A172 (cell line): ENCODE results near the gene TRIO. TPM values are rescaled to one million over a fixed set of nuclear protein-coding genes. Genes with fewer than 3 reads are reported as not detected.
A peak's percentile ranks its signal among the peaks of the same experiment; 100 is the strongest.

Experiments used
- DNase-seq: peaks from one replicate; pipeline ENCODE4 v3.0.0-alpha.2; 2015; ENCODE audit warnings: low spot score
- total RNA-seq: library from RNA; depleted of rRNA; stranded (reverse); fragments of >200 nt; shearing (Covaris generic); gene quantifications from 2 replicates; pipeline ENCODE4 v1.2.3, GENCODE V29; 2014

Gene TRIO
- total RNA-seq, 1 experiment from 2014 or later: 180 TPM

DNA sequence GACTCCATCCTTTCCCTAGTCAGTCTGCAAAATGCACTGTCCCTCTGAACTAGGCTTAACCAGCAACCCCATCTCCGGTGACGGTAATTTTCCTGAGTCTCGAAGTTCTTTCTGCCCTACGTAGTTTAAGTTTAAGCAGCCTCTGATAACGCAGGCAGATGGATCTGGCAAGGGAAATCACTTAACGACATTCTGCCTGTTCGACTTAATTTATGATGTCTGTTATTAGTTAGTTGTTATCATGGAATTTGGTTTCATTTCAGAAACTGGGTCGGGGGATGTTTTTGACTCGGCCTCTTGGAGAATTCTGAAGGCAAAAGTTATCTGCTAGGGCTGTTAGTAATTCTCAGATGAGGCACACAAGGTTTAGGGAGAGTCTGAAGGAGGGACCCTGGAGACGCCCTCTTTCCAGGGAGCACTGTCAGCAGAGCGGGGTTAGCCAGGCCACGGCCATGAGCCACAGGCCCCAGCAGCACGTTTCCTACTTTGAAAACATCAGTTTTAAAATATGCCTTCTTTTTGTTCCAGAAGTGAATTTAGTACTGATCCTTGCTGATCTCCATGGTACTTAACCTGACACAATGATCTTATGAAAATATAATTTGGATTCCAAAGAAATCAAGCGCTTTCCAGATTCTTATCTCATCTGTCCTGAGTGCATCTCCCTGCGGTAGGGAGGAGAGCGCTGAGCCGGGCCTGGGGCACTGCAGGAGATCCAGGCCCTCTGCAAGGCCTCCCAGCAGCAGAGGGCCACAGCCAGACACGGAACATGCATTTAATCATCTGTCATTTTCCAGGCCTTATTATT lies 267.5 kb downstream of the TRIO start:
- DNase-seq: no peak

DNA sequence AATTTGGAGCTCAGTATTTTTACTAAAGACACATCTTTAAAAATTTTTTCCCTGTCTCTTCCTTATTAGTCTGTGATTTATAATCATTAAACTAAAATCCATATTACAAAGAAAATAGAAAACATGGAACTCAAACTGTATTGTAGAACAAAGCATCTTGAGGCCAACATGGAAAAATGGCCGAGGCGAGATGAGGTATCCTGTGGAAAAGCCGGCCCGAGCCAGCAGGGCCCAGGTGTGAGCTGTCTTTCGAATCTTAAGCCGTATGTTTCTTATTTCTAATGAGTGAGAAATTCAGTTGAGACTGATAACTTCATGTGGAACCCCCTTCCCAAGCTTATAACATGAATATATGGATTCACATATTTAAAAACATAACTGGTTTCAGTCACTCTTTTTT lies 268.1 kb downstream of the TRIO start:
- DNase-seq: no peak

DNA sequence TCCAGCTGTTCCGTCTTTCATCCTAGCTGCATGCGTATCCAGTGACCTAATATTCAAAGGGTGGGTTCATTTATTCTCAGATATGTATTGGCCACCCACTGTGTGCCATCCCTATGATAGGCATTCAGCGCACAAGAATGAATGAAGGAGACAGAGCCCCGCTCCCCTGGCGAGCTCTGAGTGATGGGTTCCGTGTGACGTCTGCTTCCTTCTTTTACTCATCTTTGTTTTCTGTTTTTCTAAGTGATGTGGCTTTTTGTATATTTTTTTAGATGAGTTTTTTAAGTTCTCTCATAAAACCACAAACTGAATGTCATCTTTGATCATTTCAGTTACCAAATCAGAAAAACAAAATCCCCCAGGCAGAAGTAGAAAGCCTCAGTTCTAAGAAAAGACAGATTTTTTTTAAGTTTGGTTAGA lies 270.2 kb downstream of the TRIO start:
- peak; percentile 28 for DNase-seq

DNA sequence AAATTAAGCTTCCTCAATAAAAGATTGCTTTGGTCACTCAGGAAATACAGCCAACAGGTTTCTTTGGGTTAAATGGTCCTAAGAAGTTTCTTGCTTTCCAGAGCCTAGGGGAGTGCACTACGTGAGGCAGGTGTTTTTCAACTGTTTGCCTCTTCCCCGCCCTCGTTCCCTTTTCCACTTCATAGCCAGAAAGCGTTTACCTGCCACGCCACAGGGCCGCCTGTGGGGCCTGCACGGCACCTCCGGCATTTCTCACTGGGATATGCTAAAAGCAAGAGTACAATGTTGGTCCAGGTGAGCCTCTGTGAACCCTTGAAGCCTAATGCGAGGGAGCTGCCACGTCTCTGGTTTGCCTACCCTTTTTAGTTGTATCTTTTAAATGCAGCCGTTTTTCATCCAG lies 270.9 kb downstream of the TRIO start:
- DNase-seq: no peak

DNA sequence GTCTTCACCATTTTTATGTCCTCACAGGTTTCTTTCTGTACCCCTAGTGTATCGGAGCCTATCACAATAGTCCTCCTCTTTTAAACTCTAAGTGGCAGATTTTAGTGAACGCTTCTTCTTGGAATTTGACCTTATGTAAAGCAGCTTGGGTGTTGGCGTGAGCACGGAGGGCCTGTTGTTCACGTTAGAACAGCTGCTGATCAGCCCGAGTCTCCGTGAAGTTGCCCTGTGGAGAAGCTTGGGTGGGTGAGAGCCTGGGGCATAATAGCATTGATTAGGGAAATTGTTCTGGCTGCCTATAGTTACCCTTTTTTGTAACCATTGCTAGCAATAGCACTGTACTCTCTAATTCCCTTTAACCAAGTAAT lies 271.5 kb downstream of the TRIO start:
- no peak for DNase-seq

DNA sequence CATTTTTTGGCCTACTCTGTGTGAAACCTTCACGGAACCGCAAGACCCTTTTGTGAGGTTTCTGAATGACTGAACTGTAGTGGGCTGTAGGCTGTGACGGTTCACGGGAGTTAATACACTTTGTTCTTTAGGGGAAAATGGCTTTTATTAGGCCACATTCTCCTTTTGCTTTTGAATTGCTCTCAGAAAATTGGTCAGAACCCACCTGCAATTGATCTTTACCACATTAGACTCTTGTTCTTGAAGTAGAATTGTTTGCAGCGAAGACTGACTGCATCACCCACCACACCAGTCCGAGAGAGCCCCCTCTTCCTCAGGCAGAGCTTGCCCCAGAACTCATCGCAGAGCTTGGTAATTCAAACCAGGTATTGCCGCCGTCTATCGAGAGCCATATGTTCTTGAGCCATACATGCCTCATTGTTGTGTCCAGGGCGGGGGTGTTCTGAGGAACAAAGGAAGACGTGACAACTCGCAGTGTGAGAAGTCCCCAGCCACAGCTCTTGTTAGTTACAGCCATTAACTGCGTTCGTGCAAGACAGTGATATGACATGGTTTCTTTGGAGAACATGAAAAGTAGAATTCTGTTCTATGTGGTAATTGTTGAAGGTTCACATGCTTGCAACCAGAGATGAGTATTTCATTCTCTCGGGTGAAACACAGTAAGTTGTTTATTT lies 272.0 kb downstream of the TRIO start:
- no peak for DNase-seq

DNA sequence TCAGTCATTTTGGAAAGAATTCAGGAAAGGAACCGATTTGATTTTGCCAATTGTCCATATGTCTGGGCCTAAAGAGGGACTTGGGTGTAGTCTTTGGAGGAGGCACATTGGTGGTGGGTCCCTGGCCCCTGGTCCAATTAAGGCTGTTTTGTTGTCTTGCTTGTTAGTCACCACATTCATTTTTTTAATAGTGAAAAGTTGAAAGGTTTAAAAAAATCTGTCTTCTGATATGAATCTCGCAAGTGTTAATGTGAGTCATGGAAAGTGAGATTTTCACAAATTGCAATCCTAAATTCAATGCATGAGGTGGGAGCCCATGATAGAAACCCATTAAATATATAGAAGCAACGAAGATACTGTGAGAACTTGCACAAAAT lies 272.5 kb downstream of the TRIO start:
- no peak for DNase-seq

DNA sequence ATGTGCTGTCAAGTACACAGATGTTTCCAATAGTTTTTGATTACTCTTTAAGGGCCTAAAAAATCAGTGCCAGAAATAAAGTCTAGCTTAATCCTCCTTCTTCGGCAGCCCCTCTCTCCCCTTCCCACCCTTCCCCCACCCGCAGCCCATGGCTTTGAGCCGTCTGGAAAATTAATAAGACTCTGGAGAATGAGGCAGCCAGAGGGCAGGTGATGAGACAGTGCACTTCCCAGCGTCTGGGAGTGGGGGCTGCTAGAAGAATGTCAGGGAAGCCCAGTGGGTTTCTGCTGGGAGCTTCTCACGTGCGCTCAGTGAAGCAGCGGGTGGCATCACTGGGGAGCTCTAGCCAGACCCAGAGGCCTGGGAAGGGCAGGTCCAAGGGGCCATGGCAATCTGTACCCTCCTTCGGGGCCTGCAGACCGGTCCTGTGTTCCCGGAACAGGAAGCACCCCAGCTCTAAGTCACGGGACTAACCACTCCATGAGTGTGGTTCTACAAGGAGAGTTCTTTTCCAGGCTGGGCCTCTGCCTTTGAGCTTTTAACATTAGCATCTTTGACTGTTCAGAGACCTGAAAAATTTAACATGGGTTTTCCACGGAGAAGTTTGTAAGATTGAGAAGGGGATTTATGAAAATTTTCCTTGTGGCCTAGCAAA lies 273.6 kb downstream of the TRIO start:
- peak; percentile 24 for DNase-seq

DNA sequence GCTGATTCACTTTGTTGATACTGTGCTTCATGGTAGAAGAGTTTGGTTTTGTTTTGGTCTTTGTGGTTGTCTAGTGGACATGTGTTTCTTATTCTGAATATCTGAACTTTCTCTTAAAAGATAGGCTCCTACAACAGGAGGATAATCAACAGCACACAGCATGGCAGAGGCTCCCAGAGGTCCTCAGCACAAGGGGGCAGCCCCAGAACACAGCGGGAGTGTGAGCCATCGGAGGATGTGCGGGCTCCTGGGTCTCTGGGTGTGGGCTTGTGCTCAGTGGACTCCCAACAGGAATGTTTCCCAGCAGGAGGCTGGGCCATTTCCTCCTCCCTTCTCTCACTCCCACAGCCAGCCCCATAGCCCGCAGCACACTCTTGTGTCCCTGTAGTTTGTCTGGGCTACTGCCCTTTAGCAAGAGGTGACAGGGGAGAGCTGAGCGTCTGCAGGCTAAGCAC lies 274.2 kb downstream of the TRIO start:
- peak; percentile 81 for DNase-seq

DNA sequence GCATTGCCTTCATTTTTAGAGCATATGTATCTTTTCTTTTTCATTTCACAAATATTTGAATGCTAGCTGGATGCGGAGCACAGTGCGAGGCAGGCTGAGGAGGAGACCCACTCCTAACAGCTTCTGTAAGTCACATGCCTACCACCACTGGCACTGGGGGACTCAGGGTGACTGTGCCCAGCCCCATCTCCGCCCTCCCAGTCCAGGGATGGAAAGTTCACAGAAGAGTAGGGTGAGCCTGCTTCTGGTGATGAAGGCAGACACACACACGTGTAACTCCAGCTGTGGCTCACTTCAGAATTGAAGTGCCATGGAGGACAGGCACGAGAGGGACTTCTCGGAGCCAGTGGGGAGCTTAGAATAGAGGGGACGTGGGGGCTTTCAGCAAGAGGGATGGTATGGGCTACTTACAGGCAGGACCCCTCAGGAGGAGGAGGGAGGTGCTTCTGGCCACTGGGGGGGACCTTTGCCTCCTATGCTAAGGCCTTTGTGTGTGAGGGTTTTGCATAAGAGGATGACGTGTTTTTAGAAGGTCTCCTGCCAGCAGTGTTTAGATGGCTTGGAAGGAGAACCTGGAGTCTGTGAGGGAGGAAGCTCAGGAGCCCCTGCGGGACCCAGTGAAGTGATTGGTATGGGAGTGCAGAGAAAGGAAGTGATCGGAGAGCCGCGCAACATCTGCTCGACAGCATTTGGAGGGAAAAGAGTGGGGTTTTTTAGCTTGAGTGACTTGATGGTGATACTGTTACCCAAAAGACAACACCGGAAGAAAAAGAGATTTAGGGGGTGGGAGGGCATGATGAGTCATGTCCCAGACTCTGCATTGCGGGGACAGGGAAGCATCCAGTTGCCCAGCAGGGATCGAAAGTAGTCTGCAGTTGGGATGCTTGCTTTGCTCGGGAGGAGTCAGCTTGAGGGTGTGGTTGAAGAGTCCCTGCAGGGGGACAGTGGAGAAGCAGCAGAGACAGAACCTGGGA lies 274.9 kb downstream of the TRIO start:
- peak; percentile 88 for DNase-seq

DNA sequence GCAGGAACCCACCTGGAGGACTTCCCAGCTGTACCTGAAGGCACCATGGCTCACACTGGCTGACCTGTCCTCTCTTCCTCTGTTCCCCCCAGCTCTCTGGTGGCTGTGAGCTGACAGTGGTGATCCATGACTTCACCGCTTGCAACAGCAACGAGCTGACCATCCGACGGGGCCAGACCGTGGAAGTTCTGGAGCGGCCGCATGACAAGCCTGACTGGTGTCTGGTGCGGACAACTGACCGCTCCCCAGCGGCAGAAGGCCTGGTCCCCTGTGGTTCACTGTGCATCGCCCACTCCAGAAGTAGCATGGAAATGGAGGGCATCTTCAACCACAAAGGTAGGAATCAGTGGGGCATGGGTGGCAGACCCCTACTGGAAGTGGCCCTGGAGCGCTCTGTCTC lies 276.5 kb downstream of the TRIO start:
- no peak for DNase-seq

DNA sequence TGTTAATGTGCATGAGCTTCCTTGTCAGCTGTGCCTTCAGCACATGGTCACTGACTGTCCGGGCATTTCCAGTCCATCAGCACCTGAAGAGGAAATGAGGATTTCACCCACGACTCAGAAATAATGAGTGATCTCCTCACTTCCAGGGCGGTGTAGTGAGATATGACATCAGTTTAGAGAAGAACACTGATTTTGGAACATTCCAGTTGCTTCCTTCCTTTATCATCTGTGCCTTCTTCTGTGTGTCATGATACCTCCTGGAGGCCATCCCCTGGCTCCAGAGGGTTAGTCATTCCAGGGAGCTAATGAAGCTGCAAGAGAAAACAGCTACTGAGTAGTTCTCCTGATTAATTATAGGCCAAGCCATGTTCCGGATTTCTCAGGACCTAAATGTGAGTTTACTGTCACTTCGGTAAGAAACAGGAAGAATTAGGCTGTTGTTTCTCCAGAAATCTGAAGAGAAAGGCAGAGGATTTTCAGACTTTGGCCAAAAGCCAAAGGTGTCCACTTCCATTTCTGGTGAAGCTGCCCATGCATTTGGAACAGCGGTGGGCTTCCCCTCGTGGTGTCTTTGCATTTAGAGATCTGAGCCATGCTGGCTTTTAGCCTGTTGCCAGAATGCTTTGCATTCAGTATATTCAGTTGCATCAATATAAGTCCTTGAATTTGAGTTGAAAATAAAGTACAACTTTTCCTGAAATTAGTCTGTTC lies 277.1 kb downstream of the TRIO start:
- peak; percentile 35 for DNase-seq

DNA sequence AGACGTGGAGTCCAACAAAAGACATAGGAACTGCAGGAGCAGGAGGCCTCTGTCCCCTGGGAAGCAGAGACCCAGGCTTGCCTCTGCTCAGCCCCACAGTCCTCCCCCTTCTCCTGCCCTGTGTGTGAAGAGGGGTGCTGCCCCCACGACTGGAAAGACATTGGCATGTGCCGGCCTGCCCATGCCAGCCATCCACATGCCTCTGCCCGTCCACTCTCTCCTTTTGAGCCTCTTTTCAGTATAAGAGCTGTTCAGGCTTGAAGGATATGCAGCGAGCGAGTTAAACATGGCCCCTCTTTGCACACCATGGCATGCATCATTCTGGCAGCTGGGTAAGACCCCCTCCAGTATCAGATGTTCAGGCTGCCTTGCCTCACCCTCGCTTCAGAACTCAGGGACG lies 278.7 kb downstream of the TRIO start:
- DNase-seq: no peak

DNA sequence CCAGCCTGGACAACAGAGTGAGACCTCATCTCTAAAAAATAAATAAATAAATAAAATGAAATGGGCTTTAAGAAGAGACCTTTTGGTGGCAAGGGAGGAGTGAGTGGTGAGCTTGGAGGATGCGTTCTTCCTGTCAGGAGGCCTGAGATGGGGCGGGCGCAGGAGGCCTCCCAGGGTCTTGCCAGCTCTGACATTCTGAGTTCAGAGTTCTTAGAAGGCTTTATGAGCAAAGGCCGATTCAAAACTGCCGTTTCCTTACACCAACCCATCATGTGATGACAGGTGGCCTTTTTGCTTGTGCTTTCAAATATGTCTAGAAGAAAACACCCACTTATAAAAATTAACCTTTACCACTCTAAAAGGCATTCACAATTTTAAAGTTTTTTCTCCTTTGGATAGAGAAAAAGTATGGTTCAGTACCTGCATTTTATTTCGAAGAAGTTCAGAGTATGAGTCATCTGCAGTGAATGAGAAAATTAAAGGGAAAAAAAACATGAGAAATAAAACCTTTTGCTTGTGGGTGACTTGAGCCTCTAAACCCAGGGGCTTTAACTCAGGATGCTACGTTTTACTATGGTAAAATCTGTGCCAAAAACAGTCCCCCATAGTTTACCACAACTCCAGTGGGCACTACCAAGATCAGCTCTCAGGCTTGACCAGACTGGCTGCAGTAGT lies 281.0 kb downstream of the TRIO start:
- DNase-seq: no peak

DNA sequence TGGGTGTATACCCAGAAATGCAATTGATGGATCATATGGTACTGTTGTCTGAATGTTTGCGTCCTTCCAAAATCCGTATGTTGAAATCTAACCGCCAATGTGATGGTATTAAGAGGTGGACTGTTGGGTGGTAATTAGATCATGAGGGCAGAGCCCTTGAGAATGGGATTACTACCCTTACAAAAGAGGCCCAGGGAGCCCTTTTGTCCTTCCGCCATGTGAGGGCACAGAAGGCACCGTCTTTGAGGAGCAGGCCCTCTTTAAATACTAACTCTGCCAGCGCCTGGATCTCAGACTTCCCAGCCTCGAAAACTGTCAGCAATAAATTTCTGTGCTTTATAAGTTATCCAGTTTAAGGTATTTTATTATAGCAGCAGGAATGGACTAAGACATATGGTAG lies 282.4 kb downstream of the TRIO start:
- no peak for DNase-seq

DNA sequence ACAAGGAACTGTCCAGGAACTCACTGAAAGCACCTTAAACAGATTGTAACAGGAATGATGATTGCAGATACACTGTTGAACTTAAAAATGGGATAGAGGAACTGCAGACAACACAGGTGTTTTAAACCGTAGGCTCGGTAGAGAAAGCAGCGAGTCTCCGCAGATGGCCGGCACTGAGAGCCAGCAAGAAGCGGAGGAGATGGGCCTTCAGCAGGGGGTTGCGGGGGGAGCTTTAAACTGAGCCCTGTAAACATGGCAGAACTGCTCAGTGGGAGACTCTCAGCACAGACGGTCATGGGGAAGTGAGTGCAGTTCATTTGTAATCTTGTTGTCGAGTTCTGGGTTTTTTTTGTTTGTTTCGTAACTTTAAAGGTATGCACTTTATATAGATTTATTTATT lies 283.4 kb downstream of the TRIO start:
- no peak for DNase-seq

DNA sequence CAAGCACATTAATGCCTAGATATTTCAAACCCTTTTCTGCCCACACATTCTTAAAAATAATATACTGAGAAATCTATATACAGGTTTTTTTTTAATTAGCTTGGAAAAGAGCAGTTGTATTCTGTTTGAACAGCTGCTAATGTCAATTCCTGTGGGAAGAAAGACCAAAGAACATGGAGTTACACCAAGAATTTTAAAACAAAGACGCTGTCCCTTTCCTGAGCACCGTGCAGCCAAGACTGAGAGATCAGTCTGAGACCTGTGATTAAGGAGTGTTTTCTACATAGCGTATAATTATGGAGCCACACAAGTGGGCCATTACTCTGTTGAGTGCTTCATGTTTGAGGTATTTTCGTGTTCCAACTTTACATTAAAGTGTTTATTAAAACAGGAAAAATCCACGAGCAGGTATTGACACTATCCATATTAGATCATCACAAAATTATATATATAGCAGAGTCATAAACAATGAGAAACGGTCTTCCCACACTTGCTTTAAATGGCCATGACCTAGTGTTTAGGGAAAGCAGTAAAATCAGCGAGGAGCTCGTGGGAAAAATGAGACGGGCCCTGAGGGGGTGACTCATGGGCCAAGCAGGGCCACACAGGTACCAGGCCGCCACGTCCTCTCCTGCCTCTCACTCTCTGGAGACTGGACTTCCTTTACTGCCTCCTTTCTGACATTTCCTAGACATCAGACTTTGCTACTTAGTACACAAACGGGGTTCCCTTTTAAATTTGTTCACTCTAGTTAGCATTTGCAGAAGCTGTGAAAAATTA lies 285.4 kb downstream of the TRIO start:
- DNase-seq: peak; percentile 68

DNA sequence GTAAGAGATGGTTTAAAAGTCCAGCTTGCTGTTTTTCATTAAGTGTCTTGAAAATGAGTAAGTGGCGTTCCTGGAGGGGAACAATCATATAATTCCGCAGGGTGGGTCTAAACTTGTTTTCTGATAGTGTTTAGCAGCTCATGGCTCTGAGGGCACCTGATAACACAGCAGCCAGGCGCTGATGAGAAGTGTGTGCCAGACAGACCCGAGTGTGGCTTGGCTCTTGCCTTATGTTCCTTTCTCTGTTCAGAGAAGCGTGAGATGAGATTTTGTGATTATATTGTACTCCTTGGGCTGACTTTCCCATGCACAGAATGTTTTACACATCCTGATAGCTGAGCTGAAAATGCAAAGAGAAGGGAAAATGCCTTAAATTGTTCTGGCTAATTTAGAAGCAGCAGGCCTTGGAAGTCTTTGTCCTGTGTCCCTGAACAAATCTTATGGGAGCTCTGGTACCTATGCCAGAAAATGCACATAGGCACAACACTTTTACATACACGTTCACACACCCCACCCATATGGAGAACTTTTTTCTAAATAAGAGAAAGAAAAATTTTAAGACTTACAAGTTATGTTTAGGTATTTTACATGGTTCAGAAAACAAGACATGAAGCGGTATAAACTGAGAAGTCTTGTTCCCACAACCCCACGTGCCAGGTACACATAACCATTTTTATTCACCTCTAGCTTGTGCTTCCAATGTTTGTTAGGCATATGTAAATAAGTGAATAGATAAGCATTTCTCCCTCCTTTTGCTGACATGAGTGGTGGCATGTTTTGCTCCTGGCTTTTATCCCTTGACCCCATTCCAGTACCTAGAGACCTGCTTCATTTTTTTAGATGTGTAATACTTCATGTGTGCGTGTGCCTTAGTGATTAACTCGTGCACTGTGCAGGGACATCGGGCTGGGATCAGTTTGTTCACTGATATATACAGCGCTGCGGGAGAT lies 286.2 kb downstream of the TRIO start:
- DNase-seq: no peak

DNA sequence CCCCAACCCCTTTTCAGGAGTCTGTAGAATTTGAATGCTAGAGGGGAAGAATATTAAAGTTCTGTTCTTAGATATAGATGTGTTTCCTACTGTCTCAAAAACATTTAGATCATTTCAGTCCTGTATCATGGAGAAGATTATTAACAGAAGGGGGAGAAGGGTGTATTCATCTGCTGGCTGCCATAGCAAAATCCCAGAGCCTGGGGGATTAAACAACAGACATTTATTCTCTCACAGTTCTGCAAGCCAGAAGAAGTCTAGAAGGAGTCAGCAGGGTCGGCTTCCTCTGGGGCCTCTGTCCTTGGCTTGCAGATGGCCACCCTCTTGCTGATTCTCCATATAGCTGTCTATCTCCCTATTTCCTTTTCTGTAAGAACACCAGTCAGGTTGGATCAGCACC lies 288.4 kb downstream of the TRIO start:
- DNase-seq: no peak
